HG03521 (cell line): ENCODE results near the gene ADAMTS10.
"Not testable (repeated sequence)": the region's sequence is repeated elsewhere in the genome, so short reads cannot be mapped to it uniquely, and the experiment has no call there.

Experiments
- ATAC-seq: cut with Tn5 transposase; IDR thresholded peaks from one replicate; pipeline ENCODE4 v1.9.1; 2021; ENCODE audit warnings: mild to moderate bottlenecking, moderate library complexity; ENCODE audit not compliant: unreplicated experiment

Gene ADAMTS10

DNA sequence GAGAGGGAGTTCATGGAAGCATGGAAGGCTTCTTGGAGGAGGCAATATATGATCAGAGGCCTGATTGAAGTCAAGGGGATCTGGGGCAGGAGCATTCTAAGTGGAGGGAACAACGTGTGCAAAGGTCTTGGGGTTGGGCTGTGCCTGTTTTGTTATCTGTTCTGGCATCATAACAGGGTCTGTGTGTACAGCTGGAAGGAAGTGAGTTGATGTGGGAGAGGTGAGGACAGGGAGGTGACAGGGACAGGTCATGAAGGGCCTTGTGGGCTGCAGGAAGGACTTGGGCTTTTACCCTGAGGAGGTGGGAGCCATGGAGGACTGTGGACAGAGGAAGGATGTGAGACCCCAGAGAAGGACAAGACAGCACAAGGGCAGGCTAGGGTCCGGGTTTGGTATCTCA lies 18.7 kb upstream of the ADAMTS10 start:
- ATAC-seq, result no peak

DNA sequence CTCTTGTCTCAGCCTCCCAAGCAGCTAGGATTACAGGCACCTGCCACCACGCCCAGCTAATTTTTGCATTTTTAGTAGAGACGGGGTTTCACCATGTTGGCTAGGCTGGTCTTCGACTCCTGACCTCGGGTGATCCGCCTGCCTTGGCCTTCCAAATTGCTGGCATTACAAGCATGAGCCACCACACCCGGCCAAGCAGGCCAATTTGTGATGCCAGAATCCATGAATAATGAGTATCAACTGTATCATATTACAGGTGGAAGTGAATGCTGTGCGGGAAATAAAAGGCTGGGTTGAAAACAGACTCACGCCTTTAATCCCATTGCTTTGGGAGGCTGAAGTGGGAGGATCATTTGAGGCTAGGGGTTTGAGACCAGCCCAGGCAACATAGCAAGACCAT lies 16.3 kb upstream of the ADAMTS10 start:
- no peak for ATAC-seq

DNA sequence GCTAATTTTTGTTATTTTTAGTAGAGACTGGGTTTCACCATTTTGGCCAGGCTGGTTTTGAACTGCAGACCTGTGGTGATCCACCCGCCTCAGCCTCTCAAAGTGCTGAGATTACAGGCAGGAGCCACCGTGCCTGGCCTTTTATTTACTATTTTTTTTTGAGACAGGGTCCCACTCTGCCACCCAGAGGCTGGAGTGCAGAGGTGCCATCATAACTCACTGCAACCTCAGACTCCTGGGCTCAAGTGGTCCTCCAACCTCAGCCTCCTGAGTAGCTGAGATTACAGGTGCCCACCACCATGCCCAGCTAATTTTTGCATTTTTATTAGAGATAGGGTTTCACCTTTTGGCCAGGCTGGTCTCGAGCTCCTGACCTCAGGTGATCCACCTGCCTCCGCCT lies 12.4 kb upstream of the ADAMTS10 start:
- ATAC-seq, result not testable (repeated sequence)

DNA sequence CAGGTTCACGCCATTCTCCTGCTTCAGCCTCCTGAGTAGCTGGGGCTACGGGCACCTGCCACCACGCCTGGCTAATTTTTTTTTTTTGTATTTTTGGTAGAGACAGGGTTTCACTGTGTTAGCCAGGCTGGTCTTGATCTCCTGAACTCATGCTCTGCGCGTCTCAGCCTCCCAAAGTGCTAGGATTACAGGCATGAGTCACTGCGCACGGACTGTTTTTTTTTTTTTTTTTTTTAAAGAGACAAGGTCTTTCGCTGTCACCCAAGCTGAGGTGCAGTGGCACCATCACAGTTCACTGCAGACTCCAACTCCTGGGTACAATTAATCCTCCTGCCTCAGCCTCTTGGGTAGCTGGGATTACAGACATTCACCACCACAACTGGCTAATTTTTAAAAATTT lies 8.2 kb upstream of the ADAMTS10 start:
- no peak for ATAC-seq

DNA sequence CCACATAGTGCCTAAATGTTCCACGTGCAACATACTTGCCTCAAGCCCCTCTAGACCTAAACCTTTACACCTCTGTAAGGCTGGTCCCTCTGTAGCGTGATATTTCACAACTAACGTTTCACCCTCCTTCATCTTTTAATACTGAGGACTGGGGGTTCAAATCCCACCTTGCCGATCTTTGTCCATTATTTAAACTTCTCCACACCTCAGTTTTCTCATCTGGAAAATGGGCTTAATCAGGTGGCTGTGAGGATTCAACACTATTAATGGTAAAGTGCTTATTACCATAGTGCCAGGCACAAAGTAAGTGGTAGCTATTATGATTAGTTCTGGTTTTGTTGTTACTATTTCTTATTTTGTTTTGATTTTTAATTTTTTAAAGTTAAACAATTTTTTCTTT lies 7.5 kb upstream of the ADAMTS10 start:
- ATAC-seq, result no peak

DNA sequence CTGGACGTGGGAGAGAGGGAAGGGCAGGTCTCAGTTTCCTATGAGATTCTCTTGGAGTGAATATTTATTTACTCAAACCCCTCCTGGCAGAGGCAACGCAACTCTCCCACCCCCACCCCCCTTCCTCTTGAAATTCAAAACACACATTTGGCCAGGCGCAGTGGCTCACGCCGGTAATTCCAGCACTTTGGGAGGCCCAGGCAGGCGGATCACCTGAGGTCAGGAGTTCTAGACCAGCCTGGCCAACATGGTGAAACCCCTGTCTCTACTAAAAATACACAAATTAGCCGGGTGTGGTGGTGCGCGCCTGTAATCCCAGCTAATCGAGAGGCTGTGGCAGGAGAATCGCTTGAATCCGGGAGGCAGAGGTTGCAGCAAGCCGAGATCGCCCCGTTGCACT lies 6.8 kb upstream of the ADAMTS10 start:
- not testable (repeated sequence) for ATAC-seq

DNA sequence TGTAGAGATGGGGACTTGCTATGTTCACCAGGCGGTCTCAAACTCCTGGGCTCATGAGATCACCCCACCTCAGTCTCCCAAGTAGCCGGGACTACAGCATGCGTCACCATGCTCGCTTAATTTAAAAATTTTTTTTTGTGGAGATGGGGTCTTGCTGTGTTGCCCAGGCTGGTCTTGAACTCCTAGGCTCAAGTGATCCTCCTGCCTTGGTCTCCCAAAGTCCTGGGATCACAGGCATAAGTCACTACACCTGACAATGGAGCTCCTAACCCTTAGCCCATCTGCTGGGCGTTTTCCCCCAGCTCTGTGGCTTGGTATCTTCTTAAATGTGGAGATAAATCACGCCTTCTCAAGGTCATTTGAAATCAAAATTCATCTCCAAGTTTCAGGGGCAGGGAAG lies 6.3 kb upstream of the ADAMTS10 start:
- no peak for ATAC-seq

DNA sequence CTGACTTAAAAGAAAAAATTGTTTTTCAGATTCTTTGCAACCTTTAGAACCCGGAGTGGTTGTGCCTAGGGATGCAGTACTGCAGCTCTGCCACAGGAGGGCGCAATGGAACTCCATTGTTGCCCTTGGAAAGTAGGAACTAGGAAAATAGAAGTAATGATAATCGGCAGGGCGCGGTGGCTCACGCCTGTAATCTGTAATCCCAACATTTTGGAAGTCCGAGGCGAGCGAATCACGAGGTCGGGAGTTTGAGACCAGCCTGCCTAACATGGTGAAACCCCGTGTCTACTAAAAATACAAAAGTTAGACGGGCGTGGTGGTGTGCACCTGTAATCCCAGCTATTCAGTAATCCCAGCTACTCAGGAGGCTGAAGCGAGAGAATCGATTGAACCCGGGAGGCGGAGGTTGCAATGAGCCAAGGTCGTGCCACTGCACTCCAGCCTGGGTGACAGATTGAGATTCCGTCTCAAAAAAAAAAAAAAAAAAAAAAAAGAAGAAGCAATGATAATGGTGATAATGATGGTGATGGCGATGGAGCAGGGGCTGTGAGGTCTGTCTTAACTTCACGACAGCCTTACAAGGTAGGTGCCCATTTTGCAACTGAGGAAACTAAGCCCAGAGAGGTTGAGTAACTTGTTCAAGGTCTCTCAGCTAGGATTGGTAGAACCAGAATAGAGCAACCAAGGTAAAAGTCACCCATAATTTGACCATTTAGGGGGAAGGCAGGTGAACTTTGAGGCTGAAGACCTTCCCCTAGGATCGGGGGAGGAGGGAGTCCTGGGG lies 5.5 kb upstream of the ADAMTS10 start:
- no peak for ATAC-seq

DNA sequence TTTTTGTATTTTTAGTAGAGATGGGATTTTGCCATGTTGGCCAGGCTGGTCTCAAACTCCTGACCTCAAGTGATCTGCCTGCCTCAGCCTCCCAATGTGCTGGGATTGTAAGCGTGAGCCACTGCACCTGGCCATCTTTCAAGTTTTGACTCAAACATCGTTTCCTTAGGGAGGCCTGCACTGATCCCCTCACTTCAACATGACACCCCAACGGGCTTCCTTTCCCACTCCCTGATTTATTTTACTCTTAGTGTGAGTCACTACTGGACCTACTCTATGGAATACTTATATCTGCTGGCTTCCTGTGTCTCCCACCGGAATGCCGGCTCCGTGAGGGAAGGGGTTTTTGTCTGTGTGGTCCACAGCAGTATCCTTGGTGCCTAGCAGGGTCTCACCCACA lies 4.5 kb upstream of the ADAMTS10 start:
- no peak for ATAC-seq

DNA sequence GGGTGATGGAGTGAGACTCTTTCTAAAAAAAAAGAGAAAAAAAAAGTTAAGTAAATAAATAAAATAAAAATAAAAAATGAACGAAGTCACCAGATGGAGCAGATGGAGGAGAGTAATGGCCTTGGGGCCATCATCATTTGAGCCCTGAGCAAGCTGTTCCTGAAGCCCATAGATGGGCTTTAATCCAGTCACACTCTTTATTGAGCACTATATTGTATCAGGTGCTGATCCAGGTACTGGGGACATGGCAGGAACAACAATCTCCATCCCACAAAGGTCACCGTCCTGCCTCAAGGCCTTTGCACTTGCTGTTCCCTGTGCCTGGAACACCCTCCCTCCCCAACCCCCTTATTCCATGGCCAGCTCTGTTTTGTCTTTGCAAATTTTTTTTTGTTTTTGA lies 3.9 kb upstream of the ADAMTS10 start:
- no peak for ATAC-seq

DNA sequence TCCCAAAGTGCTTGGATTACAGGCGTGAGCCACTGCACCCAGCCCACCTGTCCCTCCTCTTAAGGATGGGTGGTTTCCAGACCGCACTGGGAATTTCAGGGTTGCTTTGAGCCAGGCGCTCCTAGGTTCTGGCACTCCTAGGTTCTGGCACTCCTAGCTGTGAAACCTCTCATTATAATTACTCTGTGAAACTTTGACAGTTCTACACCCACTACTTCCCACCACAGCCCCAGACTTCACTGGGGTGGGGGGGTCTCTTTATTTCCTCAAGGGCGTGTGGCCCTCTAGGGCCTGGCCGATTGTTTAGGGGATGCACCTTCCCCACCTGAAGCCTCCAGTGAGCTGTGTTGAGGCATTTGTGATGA lies 2.3 kb upstream of the ADAMTS10 start:
- ATAC-seq, result no peak

DNA sequence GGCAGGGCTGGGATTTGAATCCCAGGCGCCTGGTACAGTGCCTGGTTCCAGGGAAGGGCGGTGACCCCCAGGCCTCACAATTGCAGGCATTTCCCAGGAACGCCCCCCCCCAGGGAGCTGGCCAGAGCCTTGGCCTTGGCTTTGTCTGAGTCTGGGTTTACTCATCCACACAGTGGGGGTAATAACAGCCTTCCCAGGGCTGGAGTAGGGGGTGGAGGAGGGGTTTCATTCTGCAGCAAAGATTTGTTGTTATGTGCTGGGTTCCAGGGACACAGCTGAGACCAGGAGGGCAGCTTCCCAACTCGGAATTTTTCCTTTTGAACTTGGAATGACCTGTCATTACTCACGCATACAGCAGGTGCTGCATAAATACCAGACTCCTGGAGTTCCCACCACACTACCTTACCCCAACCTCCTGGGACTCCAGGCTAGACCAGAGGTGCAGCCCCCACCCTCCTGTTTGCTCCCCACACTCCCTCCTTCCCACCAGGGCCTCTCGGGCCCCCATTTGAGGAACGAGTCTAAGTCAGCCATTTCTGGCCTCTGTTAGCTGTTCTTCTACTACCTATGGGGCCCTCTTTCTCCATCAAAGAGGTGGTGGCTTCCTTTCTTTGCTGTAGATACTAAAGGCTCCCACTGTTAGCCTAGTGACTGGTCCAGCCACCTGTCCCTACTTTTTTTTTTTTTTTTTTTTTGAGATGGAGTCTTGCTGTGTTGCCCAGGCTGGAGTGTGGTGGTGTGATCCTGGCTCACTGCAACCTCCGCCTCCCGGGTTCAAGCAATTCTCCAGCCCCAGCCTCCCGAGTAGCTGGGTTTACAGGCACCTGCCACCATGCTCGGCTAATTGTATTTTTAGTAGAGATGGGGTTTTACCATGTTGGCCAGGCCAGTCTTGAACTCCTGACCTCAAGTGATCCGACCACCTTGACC lies 1.6 kb upstream of the ADAMTS10 start:
- ATAC-seq, result no peak

DNA sequence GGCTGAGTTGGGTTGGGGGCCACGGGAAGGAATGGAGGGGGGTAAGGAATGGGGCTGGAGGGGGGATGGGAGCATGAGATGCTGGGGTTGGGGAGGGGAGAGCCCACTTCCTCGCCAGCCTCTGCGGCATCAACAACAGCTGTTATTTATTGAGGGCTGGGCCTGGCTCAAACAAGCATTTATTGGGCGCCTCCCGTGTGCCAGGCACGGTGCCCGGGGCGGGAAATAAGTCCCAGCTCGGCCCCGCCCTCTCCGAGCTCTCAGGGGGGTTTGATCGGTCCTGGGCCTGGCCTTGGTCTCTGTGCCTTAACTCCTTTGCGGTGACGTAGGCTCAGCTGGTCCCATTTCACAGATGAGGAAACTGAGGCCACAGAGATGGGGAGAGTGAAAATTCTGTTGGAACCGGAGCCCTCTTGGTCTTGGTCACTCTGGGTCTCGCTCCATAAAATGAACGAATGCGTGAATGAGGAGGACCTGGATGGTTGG lies 919 bp upstream of the ADAMTS10 start:
- ATAC-seq, result no peak

DNA sequence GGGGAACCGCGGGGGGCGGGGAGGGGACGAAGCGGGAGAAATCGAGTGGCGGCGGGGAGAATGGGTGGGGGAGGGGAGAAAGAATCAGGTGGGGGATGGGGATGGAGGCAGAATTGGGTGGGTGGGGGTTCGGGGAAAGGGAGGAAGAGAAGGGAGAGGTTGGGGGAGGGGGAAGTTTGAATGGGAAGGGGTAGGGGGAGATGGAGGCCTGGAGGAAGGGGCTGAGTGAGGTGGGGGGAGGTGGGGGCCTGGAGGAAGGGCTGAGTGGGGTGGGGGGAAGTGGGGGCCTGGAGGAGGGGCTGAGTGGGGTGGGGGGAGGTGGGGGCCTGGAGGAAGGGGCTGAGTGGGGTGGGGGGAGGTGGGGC lies 403 bp upstream of the ADAMTS10 start:
- no peak for ATAC-seq

DNA sequence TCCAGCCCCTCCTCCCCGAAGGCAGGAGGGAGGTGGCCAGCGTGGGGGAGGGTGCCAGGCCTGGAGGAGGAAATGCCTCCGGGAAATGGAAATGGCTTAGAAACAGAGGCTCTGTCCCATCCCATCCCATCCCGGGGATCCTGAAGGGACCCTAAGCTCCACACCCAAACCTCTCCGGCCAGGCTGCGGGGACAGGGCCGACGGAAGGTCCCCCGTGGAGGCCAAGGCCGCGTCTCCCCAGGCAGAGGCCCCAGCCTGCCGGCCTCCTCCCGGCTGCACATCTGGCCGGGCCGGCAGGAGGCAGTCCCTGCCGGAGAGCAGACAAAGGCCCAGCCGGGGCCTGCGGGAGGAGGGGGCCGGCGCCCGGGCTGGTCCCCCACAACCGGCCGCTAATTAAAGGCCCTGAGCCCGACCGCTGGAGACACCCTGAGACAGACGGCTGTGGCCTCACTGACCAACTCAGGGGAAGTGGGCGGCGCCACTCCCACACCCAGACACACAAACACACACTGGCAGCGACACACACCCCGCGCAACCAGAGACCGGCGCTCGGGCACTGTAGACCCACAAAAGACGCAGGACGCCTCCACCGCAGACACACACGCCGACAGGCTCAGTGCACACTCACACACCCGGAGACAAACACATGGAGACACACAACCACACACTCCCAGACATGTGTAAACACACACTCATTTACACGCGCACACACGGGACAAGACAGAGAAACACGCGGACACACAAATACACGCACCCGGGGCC lies 1.1 kb downstream of the ADAMTS10 start:
- no peak for ATAC-seq

DNA sequence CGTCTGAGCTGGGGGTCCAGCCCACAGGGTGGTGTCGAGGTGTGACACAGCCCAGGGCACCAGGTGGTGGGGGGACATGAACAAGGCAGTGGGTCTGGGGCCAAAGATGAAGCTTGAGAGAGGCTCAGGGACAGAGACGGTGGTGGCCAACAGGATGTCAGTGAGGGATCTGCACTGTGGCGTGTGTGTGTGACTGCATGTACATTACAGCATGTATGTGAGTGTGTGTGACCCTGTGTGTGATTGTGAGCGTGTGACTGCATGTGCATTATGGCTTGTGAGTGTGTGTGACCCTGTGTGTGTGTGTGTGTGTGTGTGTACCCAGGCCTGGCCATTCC lies 1.6 kb downstream of the ADAMTS10 start:
- ATAC-seq, result no peak

DNA sequence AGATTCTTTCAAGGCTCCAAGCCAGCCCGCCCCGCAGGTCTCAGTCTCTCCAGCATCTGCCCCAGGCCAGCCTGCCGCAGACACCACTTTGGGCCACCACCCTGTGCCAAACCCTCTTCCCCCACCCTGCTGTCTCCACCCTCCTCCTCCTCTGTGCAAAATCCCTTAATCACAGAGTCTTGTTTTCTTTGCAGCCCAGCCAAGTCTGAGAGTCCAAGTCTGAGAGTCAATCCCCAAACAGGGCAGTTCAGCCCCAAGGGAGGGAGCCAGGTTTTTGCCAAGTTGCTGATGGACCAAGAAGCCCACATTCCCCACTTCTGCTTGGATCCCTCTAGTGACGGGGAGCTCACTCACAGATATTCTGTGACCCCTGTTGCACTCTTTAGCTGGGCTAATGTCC lies 3.1 kb downstream of the ADAMTS10 start:
- no peak for ATAC-seq

DNA sequence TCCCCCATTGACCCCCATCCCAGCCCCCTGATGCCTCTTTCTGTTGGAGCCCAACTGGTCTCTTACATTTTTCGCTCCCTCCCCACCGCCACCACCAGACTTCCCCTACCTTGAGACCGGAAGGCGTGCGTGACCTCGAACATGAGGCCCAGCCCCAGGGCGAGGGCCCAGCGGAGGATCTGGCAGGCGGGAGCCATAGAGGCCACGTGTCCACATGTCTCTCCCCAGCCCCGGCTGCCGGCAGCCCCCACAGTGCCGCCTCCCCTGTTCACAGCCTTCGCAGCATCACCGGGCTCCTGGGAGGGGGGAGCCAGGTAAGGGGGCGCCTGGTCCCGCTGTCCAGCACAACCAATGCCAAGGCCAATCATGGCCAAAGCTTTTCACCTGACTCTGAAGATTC lies 5.0 kb downstream of the ADAMTS10 start:
- ATAC-seq, result no peak

DNA sequence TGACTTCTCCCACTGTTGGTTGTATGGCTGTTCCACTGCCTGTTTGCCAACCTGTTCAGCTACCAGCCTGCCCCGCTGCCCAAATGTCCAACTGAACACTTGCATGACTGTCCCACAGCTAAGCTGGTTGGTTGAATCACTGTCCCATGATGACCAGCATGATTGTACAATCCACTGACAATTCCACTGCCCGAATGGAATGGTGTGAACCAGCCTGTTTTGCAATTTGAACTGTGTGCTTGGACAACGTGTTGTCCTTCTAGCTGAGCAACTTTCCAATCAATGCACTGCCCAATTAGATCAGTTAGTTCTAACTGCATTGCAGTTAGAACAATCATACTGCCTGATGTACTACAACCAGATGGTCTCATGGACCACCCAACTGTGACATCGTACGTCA lies 8.7 kb downstream of the ADAMTS10 start:
- no peak for ATAC-seq

DNA sequence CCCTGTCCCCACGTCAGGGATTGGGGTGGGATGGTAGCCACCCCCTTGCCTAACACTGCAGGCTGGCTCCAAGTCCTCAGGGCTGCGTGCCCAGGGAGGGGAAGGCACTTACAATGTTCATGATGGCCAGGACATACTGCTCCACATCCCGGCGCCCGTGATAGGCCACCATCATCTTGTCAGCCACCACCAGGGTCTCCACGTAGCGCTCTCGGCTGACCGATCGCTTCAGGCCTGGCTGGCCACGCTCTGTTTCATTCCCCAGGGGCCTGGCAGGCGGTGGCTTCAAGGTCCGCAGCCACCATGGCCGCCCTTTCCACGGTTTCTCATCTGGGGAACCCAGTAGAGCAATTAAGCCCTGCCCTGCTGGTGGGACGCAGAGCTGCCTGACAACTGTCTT lies 9.7 kb downstream of the ADAMTS10 start:
- ATAC-seq, result no peak

DNA sequence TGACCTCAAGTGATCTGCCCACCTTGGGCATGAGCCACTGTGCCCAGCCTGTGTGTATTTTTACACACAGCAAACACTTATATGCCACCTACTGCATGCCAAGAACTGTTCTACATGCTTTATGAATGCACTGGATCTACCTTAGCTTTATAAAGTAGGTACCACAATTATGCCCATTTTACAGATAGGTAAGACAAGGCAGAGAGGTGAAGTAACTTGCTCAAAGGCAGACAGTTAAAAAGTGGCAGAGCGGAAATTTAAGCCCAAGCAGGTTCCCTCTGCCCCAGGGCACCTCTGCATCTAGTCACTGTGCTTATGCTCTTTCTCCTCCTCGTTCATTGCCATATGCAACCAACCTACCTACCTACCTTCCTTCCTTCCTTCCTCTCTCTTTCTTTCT lies 10.5 kb downstream of the ADAMTS10 start:
- no peak for ATAC-seq

DNA sequence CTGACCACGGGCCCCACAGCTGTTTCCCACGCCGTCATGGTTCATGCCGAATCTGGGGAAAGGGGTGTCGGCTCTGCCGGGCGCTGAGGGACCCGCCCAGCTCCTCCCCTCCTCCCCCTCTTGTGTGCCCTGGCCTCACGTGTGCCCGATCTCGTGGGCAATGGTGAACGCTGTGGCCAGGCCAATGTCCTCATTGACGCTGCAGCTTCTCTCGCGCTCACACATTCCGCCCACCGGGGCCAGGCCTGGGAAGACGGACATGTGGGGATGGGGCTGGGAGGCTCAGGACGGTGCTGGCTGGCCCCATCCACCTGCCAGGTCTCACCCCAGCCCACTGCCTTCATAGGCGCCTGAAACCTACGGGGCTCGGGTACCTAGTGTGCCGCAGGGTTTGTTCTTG lies 14.3 kb downstream of the ADAMTS10 start:
- ATAC-seq, result no peak
